Activated CD4-positive, alpha-beta T cell treated with anti-CD3 and anti-CD28 coated beads for 36 hours (primary cell): ENCODE results near the gene UBL3. TPM values are rescaled to one million over a fixed set of nuclear protein-coding genes. Genes with fewer than 3 reads are reported as not detected.

Experiments used
- ATAC-seq: fragments of 200-7000 bp; cut with Tn5 transposase; one replicate; pipeline ENCODE4 v1.10.0; 2021; ENCODE audit warnings: mild to moderate bottlenecking, moderate library complexity
- CTCF ChIA-PET: fragments of 350-600 bp; sonication (Branson Sonifier 250); formaldehyde crosslinking; loops from one replicate; lab custom pipeline; 2021; ENCODE audit warnings: antibody characterized with exemption; lab: Charles Lee
- POLR2A ChIA-PET: fragments of 350-600 bp; sonication (Branson Sonifier 250); formaldehyde crosslinking; loops from one replicate; lab custom pipeline; 2021; ENCODE audit warnings: antibody characterized with exemption, inconsistent platforms; lab: Charles Lee
- DNase-seq: peaks from one replicate; pipeline ENCODE4 v3.0.0-alpha.2; 2020
- H3K27ac Mint-ChIP-seq: one replicate; pipeline ENCODE4 v1.8.0; 2021; ENCODE audit warnings: mixed read lengths
- H3K27me3 Mint-ChIP-seq: one replicate; pipeline ENCODE4 v1.8.0; 2021; ENCODE audit warnings: mixed read lengths
- H3K36me3 Mint-ChIP-seq: one replicate; pipeline ENCODE4 v1.8.0; 2021; ENCODE audit warnings: low read depth, mixed read lengths
- H3K4me1 Mint-ChIP-seq: one replicate; pipeline ENCODE4 v1.8.0; 2021; ENCODE audit warnings: mixed read lengths
- H3K4me3 Mint-ChIP-seq: one replicate; pipeline ENCODE4 v1.8.0; 2021; ENCODE audit warnings: mild to moderate bottlenecking, moderate library complexity, mixed read lengths
- H3K9me3 Mint-ChIP-seq: one replicate; pipeline ENCODE4 v1.8.0; 2021; ENCODE audit warnings: low read depth, mixed read lengths
- intact Hi-C, 2 experiments: fragments of 100-400 bp; cut with DNase I in 1 of 2; cut with micrococcal nuclease in 1 of 2; formaldehyde crosslinking; loops; one replicate each; pipeline versions ENCODE4 v1.14.2 to v1.15.1; 2022 to 2024; cut with DNase I, micrococcal nuclease
- total RNA-seq, 2 experiments: library from RNA; stranded (reverse); gene quantifications; one replicate each; pipeline ENCODE4 v1.2.3, GENCODE V29; 2021

Gene UBL3
- total RNA-seq: 10 to 100 TPM in 1 of 2 experiments, 1 to 10 TPM in 1; 9.1 to 10.7 TPM

DNA sequence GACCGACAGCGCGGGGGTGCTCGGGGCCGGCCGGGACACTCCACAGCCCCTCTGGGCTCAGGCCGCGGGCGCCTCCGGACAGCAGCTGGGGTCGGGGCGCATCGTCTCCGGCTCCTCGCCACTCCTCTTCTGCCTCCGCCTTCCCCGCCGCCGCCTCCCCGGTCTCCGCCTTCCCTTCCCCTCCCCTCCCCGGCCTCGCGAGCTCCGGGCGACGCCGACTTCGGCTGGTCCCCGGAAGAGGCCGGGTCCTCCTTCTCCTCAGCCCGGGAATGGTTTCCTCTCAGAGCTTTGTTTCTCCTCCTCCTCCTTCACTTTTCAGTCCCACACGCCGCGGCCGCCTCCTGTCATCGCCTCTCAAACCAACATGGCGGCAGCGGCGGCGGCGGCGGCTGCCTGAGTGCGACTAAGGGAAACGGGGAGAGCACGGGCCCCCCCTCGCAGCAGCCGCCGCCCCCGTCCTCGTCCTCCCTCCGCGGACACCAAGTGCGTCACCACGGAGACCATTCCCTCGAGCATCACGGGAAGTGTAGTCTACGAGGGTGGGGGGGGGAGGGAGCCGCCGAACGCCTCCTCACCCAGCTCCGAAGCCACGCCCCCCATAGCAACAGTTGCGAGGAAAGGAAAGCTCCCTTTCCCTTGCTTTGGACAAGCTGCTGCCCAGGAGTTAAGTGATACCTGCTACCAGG lies at the start of gene UBL3:
UBL3 (minus strand) TSS at position 405 of the 686 bp plus-strand sequence. CDS start 1,079 bp downstream, outside the sequence.
- Mint-ChIP-seq H3K4me3 (peak within 1 kb of the TSS; percentile 90), H3K27ac (peak within 1 kb of the TSS; percentile 98)
- POLR2A ChIA-PET: interaction anchor here (0.5 to 1.8 kb wide), 4 partner anchors 32 to 308 kb away, joined by 3 to 7 read pairs (median 4); no protein-coding TSS in a partner anchor

GRCh38 chr13:29897102-29897501 lies 46.7 kb upstream of the UBL3 start:
- intact Hi-C loops: no loop called here
- DNase-seq (no peak), ATAC-seq (no peak)
- CTCF ChIA-PET: no interaction called here
- H3K4me3 Mint-ChIP-seq: no peak overlapping the region
- H3K36me3 Mint-ChIP-seq: no peaks in the 10 kb centered on the region
- H3K4me1 Mint-ChIP-seq: peaks cover 4% of the 10 kb centered on the region
- no peaks in the 10 kb centered on the region for H3K27me3 Mint-ChIP-seq
- no peak overlapping the region for H3K27ac Mint-ChIP-seq
- H3K9me3 Mint-ChIP-seq: no peaks in the 10 kb centered on the region
- POLR2A ChIA-PET: no interaction called here

More for the DNA sequence above, at the start of gene UBL3:
- ATAC-seq (peak; percentile 86), DNase-seq (peak; percentile 98)
- intact Hi-C loops: loop anchor here (1.0 to 10.0 kb wide), 14 partner anchors 19 to 1314 kb away; partner anchors contain the start of genes SLC7A1 (in 2 of the 2), USPL1 (in 2 of the 2), HSPH1 (in 1 of the 2) and KATNAL1 (in 1 of the 2)
- Mint-ChIP-seq H3K36me3 (peaks cover 8% of the 10 kb centered on the region), H3K9me3 (no peaks in the 10 kb centered on the region), H3K27me3 (no peaks in the 10 kb centered on the region), H3K4me1 (peaks cover 42% of the 10 kb centered on the region)
- CTCF ChIA-PET: interaction anchor here (0.9 to 3.4 kb wide), 8 partner anchors 44 to 282 kb away, joined by 3 to 19 read pairs (median 4); no protein-coding TSS in a partner anchor

DNA sequence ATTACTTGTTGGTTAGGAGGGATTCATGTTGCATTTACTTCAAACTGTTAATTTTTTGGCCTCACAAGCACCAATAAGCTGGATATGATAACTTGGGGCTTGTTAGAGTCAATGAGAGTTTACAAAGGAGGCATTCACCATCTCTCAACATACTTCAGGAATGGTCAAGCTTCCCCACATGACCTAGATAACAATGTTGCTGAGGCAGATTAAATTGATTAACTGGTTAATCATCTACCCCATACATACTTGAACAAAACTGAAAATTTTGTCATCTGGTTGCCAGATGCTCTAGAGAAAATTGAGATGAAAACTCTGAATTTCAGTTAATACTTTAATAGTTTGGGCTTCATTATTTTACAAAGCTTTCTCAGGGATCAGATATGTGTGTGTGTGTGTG lies 43.0 kb upstream of the UBL3 start:
- H3K9me3 Mint-ChIP-seq: no peaks in the 10 kb centered on the region
- no peak overlapping the region for H3K4me3 Mint-ChIP-seq
- intact Hi-C loops: no loop called here
- ATAC-seq: no peak
- H3K36me3 Mint-ChIP-seq: no peaks in the 10 kb centered on the region
- ChIA-PET CTCF (interaction anchor here (1.2 kb wide), 1 partner anchor 43 kb away, joined by 3 read pairs; the partner anchor contains the start of gene UBL3), POLR2A (no interaction called here)
- no peaks in the 10 kb centered on the region for H3K27me3 Mint-ChIP-seq
- DNase-seq: no peak
- H3K4me1 Mint-ChIP-seq: peaks cover 2% of the 10 kb centered on the region
- H3K27ac Mint-ChIP-seq: no peak overlapping the region

DNA sequence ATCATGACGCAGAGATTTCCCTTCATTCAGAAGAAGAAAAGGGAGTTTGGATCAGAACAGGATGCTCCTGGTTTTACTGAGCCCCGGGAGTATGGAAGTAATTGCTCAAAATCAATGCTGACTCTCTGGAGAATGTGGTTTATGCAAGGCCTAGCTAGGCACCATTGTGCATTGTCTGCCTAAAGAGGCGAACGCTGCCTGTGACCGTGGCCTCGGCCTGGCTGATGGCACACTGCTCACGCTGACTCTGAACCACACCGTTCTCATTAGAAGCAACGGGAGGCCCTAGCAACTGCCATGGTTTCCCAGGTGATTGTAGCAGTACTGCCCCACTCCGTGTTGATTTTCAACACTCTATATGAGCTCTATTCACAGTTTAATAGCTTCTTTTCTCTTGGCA lies 41.7 kb upstream of the UBL3 start:
- H3K27ac Mint-ChIP-seq: no peak overlapping the region
- POLR2A ChIA-PET: no interaction called here
- peaks cover 6% of the 10 kb centered on the region for H3K4me1 Mint-ChIP-seq
- CTCF ChIA-PET: interaction anchor here (1.2 kb wide), 1 partner anchor 220 kb away, joined by 3 read pairs; no protein-coding TSS in a partner anchor
- H3K9me3 Mint-ChIP-seq: no peaks in the 10 kb centered on the region
- intact Hi-C loops: no loop called here
- no peak overlapping the region for H3K4me3 Mint-ChIP-seq
- H3K27me3 Mint-ChIP-seq: no peaks in the 10 kb centered on the region
- no peaks in the 10 kb centered on the region for H3K36me3 Mint-ChIP-seq
- DNase-seq (no peak), ATAC-seq (no peak)

GRCh38 chr13:29889111-29889510 lies 38.7 kb upstream of the UBL3 start:
- no peak overlapping the region for H3K27ac Mint-ChIP-seq
- no peaks in the 10 kb centered on the region for H3K9me3 Mint-ChIP-seq
- DNase-seq (no peak), ATAC-seq (no peak)
- POLR2A ChIA-PET: no interaction called here
- no peaks in the 10 kb centered on the region for H3K27me3 Mint-ChIP-seq
- no peaks in the 10 kb centered on the region for H3K36me3 Mint-ChIP-seq
- intact Hi-C loops: no loop called here
- H3K4me1 Mint-ChIP-seq: peaks cover 18% of the 10 kb centered on the region
- CTCF ChIA-PET: interaction anchor here (1.2 to 1.8 kb wide), 2 partner anchors 11 to 34 kb away, joined by 3 to 6 read pairs; no protein-coding TSS in a partner anchor
- H3K4me3 Mint-ChIP-seq: no peak overlapping the region

- ATAC-seq: no peak
- Mint-ChIP-seq H3K27me3 (no peaks in the 10 kb centered on the region), H3K4me3 (no peak overlapping the region), H3K4me1 (peaks cover 18% of the 10 kb centered on the region), H3K27ac (no peak overlapping the region), H3K36me3 (no peaks in the 10 kb centered on the region), H3K9me3 (no peaks in the 10 kb centered on the region)
- POLR2A ChIA-PET: no interaction called here
- DNase-seq: no peak
- intact Hi-C loops: no loop called here
- CTCF ChIA-PET: interaction anchor here (0.6 to 1.2 kb wide), 3 partner anchors 19 to 184 kb away, joined by 3 read pairs; no protein-coding TSS in a partner anchor
Observed at GRCh38 chr13:29888306-29888705, 37.9 kb upstream of the UBL3 start.

GRCh38 chr13:29887686-29888085 lies 37.3 kb upstream of the UBL3 start:
- CTCF ChIA-PET: interaction anchor here (0.6 to 1.8 kb wide), 4 partner anchors 36 to 184 kb away, joined by 3 to 4 read pairs (median 3); no protein-coding TSS in a partner anchor
- no peaks in the 10 kb centered on the region for H3K27me3 Mint-ChIP-seq
- H3K4me1 Mint-ChIP-seq: peaks cover 18% of the 10 kb centered on the region
- DNase-seq (no peak), ATAC-seq (no peak)
- POLR2A ChIA-PET: interaction anchor here (1.7 kb wide), 1 partner anchor 48 kb away, joined by 5 read pairs; no protein-coding TSS in a partner anchor
- H3K9me3 Mint-ChIP-seq: no peaks in the 10 kb centered on the region
- no peak overlapping the region for H3K27ac Mint-ChIP-seq
- no peak overlapping the region for H3K4me3 Mint-ChIP-seq
- H3K36me3 Mint-ChIP-seq: no peaks in the 10 kb centered on the region
- intact Hi-C loops: no loop called here

- ChIA-PET CTCF (interaction anchor here (0.7 to 1.8 kb wide), 2 partner anchors 48 to 52 kb away, joined by 3 to 4 read pairs; no protein-coding TSS in a partner anchor), POLR2A (interaction anchor here (1.7 kb wide), 1 partner anchor 49 kb away, joined by 5 read pairs; no protein-coding TSS in a partner anchor)
- intact Hi-C loops: no loop called here
- DNase-seq (peak; percentile 34), ATAC-seq (peak; percentile 57)
- H3K4me1 Mint-ChIP-seq: peaks cover 18% of the 10 kb centered on the region
- peak overlapping the region; percentile 63 for H3K27ac Mint-ChIP-seq
- no peaks in the 10 kb centered on the region for H3K36me3 Mint-ChIP-seq
- no peaks in the 10 kb centered on the region for H3K9me3 Mint-ChIP-seq
- H3K27me3 Mint-ChIP-seq: no peaks in the 10 kb centered on the region
- H3K4me3 Mint-ChIP-seq: no peak overlapping the region
Observed at GRCh38 chr13:29887030-29887557, 36.7 kb upstream of the UBL3 start.

GRCh38 chr13:29886446-29886845 lies 36.0 kb upstream of the UBL3 start:
- ATAC-seq (peak; percentile 94), DNase-seq (peak; percentile 80)
- H3K36me3 Mint-ChIP-seq: no peaks in the 10 kb centered on the region
- no peaks in the 10 kb centered on the region for H3K27me3 Mint-ChIP-seq
- H3K27ac Mint-ChIP-seq: peak overlapping the region; percentile 34
- ChIA-PET POLR2A (interaction anchor here (1.7 kb wide), 1 partner anchor 50 kb away, joined by 5 read pairs; no protein-coding TSS in a partner anchor), CTCF (interaction anchor here (1.8 kb wide), 1 partner anchor 49 kb away, joined by 4 read pairs; no protein-coding TSS in a partner anchor)
- H3K4me3 Mint-ChIP-seq: no peak overlapping the region
- peaks cover 18% of the 10 kb centered on the region for H3K4me1 Mint-ChIP-seq
- intact Hi-C loops: no loop called here
- no peaks in the 10 kb centered on the region for H3K9me3 Mint-ChIP-seq

GRCh38 chr13:29885989-29886388 lies 35.6 kb upstream of the UBL3 start:
- ATAC-seq (peak; percentile 49), DNase-seq (no peak)
- Mint-ChIP-seq H3K36me3 (no peaks in the 10 kb centered on the region), H3K27me3 (no peaks in the 10 kb centered on the region), H3K27ac (peak overlapping the region; percentile 34), H3K4me1 (peaks cover 17% of the 10 kb centered on the region), H3K4me3 (no peak overlapping the region), H3K9me3 (no peaks in the 10 kb centered on the region)
- CTCF ChIA-PET: interaction anchor here (1.8 kb wide), 1 partner anchor 49 kb away, joined by 4 read pairs; no protein-coding TSS in a partner anchor
- intact Hi-C loops: no loop called here
- POLR2A ChIA-PET: interaction anchor here (1.7 kb wide), 1 partner anchor 50 kb away, joined by 5 read pairs; no protein-coding TSS in a partner anchor
